Retinal pigment epithelial cell (primary cell): ENCODE measurements around the gene B3GLCT.

Experiments used
- DNase-seq: peaks from one replicate; pipeline ENCODE4 v3.0.0-alpha.2; 2010; ENCODE audit warnings: low read depth
- H3K4me3 ChIP-seq: 2 replicates; pipeline ENCODE4 v1.5.1; 2011; ENCODE audit warnings: mild to moderate bottlenecking, low read length, control low read depth, moderate library complexity
- CTCF ChIP-seq: conservative IDR thresholded peaks from 2 replicates; pipeline ENCODE4 v1.5.1; 2011; ENCODE audit warnings: low read depth, low read length, control low read depth, inconsistent platforms

B3GLCT gene

GRCh38 chr13:31184451-31184850, 15.3 kb upstream of the B3GLCT start:
- H3K4me3 ChIP-seq, result no peak overlapping the region
- TF ChIP-seq CTCF, result no peak
- no peak for DNase-seq

GRCh38 chr13:31184981-31185645, 14.7 kb upstream of the B3GLCT start:
- DNase-seq, result no peak
- no peak overlapping the region for H3K4me3 ChIP-seq
- no peak for TF ChIP-seq CTCF

DNA sequence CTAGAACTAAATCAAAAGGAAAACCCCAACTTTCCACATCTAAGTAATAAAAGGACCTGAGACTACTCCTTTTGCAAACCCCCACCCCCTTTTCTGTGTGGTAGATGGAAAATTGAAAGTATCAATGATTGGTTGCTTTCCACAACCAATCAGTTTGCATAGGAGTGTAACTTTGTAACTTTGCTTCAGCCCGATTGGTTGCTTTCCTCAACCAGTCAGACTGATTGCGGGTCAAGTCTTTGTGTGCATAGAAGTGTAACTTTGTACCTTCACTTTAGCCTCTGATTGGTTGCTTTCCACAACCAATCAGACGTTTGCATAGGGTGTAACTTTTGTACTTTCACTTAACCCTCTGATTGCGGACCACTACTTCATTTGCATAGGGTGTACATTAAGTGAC, 8.0 kb upstream of the B3GLCT start:
- no peak for TF ChIP-seq CTCF
- no peak for DNase-seq
- H3K4me3 ChIP-seq, result no peak overlapping the region

DNA sequence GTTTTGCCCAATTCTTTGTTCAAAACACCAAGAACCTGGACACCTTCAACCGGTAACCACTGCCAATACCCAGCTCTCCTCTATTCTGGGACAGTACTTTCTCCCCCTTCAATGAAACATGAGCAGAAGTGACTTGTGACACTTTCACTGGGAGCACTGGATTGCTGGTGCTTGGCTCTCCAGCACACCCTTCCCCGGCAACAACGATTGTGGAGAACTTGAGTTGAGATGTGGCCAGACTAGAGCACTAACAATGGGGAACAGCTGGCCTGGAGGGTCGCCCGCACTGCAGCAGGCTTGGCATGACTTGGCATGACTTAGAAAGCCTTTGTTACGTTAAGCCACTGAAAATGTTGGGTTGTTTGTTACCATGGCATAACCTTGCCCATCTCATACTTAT, 7.5 kb upstream of the B3GLCT start:
- no peak for DNase-seq
- TF ChIP-seq CTCF, result no peak
- no peak overlapping the region for H3K4me3 ChIP-seq

DNA sequence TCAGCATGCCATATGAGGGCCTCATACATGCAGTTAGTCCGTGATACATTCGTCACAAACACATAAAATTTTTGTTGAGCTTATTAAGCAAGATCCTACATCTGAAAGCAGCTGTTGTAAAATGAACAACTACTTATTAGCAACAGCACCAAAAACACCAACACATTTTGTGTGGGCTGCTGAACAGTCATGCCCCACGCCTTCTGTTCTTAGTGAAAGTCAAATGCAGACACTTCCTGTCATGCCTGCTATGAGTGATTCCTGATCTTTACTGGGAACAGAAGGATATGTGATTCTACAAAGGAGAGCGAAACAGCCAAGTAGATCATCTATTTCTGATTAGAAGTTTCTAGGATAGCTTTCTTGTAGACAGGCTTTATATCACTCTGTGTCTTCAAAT, 4.2 kb upstream of the B3GLCT start:
- no peak for TF ChIP-seq CTCF
- no peak overlapping the region for H3K4me3 ChIP-seq
- no peak for DNase-seq

GRCh38 chr13:31196992-31197391, 2.8 kb upstream of the B3GLCT start:
- H3K4me3 ChIP-seq, result no peak overlapping the region
- no peak for TF ChIP-seq CTCF
- DNase-seq, result no peak

DNA sequence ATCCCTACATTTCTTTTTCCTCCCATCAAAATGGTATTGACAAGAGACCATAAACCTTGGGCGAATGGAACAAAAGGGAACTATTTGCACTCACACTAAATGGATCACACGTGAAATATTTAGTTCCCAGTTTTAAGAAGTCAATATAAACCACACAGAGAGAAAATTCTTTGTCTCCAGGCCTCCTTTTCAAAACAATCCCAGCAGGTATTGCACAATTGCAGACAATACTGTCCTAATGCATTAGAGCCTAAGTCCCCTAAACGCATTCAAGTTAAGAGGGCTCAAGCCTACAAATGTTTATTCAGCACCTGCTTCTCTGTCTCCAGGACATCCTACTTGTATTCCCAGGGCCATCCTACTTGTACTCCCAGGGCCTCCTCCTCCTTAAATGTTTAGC, 1.3 kb upstream of the B3GLCT start:
- no peak overlapping the region for H3K4me3 ChIP-seq
- no peak for DNase-seq
- TF ChIP-seq CTCF, result no peak
